ENCODE measurements around the gene CNPY1.

CNPY1 gene

DNA sequence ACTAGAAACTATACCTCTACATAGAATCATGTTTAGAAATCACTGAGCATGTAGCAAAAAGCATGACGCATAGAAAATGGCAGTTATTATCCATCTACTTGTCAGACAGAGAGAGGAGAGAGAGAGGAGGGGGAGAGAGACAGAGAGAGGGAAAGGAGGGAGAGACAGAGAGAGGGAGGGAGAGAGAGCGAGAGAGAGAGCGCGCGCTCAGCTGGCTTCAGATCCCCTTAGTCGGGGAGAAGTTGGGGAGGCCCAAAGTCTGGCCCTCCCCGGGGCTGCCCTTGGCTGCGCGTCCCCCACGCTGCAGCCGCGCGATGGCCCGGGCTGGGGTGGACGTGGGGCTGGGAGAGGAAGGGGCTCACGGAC lies 37.0 kb downstream of the CNPY1 start:
- no peak for DNase-seq

DNA sequence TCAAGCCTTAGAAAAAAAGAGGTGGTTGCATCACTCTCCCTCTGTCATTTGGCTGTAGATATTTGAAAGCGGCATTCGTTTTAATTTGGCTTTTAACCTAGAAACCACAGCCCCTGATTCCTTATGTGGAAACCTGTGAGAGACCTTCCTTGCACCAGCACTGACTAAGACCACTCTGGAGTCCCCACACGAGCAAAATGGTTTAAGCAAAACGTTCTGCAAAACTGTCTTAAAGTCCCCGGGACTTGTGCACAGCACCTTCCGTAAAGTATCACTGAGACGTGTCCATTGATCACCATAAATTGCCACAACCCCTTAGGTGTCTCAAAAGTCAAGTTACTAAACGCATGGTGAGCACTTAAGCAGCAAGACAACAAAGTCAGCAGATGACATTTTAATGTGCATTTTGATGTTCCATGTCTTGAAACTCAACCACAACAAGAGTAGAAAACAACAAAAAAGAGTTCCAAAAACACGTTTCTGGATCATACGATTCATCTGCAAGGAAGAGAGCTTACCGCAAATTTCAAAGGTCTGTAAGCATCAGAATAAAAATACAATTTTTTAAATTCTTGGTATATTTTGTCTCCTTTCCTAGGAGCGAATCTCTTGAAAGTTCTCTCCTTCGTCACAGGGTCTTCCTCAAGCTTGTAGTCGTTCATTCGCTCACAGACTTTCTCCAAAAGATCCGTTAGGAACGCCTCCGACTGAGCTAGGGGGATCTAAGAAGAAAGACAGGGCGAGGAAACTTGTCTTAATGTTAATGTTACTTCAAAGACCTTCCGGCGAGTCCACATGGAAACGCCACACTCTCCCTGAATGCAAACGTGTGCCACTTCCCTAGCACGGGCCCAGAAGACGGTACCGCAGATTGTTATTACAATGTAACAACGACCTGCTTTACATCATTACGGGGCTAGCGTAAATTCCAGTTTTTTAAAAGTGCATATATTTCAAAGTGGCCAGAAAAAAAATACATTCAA lies 37.7 kb downstream of the CNPY1 start:
- no peak for DNase-seq

DNA sequence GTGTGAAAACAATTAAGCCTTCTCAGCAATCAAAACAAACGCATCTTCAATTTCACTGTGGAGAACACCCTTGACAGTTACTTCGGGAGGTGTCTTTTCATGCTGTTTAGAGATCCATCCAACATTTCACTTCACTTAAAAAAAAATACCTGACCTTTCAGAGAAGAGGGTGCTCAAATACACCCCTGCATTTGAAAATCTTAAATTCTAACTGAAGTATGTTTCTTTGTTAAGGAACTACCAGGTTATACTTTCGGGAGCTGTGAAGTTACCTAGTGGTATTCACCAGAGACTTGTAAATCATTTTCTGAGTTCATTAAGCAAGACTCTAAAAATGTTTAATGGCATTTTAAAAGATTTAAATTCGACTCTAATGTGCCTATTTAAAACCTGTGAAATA lies 38.8 kb downstream of the CNPY1 start:
- no peak for DNase-seq

DNA sequence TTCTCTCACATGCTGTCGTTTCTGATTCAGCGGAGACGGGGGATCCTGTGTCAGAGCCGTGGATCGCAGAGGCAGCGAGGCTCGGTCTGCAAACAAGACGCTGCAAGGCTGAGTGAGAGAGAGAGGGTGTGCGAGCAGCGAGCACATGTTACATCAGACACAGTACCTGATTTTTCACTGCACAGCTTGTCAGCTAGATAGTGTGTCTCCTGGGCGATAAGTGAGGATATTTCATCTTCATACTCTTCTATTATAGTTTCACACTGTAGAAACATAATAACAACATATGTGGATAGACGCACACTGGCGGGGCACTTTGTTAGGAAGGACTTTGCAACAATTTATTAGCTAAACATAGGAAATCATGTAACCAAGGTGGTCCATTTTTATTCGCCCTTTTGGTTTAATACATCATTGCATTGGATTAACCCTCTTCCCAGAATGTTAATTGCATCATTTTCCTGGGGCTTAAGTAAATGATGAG lies 39.5 kb downstream of the CNPY1 start:
- DNase-seq, result no peak

DNA sequence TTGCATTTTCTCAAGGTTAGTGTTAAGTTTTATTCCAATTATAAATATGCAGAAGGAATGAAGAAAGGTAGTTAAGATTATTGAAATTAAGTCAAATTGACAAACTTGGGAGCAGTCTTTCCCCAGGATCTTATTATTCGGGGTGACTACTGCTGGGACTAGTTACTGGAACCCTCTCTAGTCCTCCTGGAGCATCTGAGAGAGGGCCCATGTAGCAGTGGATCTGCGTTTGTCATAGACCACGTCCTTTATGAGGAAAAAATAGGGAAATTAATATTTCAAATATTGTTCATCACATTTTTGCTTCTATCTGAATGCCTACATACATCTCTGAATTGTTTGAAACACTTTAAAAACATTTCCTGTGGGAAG lies 41.0 kb downstream of the CNPY1 start:
- DNase-seq, result no peak

DNA sequence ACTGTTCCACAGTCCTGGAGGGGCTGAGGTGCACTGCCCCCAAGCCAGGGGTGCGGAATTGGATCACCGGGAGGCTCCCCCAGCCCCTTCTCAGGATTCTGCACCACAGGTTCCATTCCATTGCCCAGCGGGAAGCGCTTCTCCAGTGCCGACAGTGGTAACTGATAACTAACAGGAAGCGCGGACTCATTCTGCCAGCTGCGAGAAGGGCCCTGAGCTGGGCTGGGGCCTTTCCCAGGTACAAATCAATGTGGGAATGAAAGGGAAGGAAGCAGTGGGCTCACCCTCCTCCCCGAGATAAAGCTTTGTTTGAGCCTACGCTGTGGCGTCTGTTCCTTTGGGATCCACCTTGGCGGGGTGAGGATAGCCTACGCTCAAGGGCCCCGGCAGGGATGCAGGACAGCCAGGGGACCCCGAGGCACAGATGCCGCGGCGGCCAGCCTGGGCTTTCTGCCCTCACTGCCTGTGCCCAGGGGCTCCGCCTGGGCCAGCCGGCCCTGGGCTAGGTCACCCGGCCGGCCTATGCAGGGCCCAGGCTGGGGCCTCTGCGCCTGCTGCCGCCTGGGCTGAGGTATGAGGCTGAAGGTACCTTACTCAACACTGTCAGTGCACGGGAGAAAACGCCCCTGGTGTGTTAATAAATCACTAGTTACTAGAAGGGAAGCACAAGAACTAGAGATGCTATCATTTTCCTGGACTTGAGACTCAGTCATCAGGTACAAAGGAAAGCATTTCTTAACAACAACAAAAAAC lies 49.0 kb downstream of the CNPY1 start:
- DNase-seq, result no peak

DNA sequence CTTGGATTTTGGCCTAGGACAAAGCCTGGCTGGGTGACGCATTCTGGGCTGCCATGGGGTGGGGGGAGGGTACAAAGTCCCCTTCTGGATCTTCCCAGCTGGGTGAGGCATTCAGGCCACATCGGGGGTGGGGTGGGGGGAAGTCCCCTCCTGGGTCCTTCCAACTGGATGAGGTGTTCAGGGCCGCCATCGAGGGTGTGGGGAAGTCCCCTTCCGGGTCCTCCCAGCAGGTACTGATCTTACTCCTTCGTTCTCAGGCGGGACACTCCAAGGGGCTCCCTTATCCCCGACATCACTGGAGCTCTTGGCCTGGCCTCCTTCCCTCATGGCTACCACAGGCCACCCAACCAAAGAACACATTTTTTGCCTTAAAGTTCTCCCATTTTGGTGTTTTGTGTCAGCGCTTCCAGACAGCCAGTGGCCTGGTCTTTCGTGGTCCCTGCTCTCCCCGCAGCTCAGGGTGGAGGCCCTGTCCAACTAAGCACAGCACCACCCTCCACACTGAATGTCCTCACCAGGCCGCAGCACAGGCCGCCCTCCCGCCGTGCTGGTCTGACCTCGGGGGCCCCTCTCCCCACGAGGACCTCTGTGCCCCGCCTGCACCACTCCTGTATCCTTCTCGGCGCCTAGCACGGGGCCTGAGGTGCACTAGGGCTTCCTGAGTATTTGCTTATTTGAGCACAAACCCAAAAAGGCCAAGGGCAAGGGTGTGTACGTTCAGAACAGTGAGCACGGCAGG lies 49.9 kb downstream of the CNPY1 start:
- DNase-seq, result no peak

DNA sequence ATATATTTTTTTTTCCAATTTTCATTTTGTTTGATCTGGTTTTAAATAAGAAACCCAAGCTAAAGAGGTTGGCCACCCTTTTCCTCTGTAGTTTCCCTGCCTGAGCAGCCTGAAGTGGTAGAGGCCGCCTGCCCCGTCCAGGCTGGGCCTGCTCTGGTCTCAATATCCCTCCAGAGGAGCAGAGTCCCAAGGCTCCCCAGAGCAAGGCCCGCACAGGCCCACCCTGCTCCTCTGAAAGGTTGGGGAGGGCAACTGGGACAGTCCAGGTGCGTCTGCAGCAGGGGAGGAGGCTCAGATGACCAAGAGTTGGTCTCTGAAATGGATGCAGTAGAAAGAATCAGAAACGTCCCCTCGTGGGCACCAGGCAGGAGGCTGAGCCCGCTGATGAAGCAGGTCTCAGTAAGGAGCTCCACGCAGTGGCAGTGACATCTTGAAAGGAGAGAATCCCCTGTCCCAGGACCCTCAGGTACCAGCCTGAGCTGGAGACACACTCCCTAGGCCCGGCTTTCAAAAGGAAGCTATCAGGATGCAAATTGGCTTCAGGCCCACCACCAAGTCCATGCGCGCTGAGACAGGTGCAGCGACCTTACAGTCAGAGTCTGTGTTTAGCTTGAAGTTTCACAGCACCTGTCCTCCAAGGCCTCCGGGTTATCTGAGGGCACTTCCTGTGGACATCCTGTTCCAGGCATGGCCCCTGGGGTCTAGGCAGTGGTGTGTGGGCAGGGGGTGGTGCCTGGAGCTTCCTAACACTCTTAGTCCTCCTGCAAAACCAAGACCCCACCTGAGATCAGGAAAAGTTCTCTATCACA lies 50.7 kb downstream of the CNPY1 start:
- no peak for DNase-seq

DNA sequence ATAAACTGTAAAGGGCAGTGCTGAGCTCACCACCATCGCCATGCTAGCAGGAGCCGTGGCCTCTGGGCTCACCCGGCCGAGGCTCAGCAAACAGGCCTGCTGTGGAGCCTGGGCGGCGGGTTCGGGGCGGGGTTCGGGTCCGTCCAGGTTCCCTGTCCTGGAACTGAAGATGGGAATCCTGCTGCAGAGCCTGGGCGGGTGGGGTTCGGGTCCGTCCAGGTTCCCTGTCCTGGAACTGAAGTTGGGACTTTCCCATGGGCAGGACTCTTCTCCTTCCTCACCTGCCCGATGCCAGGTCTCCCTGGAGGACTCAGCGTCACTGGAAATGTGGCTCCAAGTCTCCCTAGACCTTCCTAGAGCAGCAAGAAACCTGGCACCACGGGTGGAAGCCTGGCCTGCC lies 51.8 kb downstream of the CNPY1 start:
- no peak for DNase-seq

DNA sequence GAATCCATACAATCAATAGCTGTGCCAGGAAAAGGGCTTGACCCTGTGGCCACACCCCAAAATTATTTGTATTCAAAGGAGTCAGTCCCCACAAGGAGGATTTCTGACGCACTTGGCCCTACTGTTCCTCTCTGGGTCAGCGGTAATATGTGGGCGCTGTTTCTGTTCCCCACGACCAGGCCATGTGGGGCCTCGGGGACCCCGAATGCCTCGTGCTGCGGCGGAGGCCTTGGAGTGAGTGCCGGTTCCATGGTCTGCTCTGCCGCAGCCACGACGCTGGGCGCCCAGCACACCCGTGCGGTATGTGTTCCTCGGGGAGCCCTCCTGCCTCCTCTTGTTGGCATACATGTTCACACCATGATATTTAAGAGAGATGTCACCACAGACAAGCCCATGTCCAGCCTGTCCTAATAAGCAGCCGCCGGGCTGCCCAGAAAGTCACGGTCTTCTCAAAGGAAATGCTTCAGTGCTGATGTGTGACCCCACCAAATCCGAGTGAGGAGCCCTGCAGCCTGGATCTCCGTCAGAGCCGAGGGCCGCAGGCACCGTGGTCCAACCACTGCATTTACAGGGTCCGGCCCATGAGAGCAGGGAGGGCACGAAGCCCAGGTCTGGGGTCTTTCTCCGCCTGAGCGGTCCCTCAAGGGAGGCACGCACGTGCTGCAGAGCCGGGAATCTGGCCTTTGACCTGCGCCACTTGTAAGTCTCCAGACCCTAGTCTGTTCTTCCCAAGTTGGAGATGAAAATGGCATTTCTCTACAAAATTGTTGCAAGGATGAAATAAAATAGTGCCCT lies 52.4 kb downstream of the CNPY1 start:
- DNase-seq, result no peak

DNA sequence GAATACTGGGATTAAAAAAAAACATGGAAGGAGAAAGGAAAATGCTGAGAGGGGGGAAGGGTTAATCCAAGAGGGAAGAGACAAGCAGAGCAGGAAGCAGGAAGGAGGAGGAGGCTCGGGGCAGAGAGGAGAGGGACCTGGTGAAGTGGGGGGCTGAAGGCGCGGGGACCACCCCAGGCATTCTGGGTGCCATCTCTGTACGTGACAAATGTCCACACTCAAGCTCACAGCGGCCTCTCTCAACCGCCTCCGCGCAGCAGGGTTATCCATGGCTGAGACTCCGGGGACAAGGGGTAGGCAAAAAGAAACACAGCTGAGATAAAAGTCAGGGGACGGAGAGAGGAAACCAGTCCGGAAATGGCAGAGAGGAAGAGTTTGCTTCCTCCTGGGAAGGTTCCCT lies 54.5 kb downstream of the CNPY1 start:
- no peak for DNase-seq

DNA sequence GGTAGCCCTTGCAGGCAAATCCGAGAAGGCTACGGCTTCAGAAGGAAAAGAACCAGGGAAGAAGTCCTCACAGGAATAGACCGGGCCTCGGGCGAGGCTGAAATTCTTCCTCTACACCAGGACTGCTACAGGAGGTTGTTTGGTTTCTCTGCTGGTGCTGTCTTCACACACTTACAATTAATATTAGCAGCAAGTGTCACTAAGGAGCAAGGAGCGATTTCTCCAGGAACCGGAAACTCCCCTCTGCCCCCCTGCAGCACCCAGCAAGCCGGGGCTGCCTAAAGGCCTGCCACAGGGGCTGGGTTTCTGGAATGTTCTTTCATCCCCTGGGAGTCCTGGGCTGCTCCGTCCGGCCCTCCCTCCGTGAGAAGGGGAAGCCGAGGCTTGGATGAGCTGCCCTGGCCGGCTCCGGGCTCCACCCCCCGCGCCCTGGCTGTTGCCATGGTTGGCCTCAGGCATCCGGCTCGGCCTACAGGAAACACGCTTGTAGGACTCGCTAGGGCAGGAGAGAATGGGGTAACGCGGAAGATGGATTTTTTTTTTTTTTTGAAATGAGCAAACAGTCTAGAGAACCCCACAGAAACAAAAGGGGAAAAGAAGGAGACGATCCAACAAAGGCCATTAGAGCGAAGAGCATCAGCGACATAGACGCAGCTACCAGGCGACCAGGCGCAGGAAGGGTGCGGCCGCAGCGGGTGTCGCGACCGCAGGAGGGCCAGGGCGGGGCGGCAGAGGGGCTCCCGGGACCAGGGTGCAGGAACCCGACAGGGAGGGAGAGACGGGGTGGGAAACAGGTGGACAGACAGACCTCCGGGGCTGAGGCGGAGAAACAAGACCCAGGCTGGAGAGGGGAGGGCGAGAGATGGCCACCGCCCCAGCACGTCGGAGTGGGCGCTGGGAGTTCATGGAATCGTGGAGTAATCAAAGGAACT lies 55.4 kb downstream of the CNPY1 start:
- no peak for DNase-seq

DNA sequence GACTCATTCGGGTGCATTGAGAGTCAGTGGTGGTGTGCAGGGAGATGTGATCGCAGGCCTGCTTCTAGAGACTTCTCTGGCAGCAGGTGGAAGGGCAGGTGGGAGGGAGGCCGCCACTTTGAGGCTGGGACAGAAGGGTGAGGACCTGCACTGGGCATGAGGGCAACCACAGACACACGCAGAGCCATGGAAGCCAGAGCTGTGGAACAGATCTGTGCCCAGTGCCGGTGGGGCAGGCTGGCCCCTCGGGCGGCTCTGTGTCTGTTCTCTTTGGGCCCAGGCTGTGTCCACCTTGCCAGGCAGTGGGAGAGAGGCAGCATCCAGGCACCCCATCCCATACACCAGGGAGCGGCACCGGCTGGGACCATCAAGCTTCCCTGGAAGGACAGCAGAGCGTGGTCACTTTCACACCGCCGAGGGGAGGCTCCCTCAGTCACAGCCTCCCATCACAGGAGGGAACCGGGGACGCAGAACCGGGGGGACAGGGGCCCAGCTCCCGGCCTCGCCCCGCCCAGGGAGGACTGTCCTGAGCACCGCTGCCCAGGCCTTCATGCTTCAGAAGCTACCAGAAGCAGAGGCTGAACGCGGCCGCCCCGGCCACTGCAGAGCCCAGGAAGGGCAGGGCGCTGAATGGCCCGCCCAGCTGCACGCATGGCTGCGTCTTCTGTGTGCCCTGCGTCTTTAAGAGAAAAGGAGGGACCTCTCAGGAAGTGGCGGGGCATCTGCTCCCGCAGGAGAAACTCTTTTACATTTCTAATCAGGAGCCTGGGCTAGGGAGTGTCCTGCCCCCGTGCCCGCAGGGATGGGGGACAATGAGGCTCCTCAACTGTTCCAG lies 56.3 kb downstream of the CNPY1 start:
- DNase-seq, result no peak

DNA sequence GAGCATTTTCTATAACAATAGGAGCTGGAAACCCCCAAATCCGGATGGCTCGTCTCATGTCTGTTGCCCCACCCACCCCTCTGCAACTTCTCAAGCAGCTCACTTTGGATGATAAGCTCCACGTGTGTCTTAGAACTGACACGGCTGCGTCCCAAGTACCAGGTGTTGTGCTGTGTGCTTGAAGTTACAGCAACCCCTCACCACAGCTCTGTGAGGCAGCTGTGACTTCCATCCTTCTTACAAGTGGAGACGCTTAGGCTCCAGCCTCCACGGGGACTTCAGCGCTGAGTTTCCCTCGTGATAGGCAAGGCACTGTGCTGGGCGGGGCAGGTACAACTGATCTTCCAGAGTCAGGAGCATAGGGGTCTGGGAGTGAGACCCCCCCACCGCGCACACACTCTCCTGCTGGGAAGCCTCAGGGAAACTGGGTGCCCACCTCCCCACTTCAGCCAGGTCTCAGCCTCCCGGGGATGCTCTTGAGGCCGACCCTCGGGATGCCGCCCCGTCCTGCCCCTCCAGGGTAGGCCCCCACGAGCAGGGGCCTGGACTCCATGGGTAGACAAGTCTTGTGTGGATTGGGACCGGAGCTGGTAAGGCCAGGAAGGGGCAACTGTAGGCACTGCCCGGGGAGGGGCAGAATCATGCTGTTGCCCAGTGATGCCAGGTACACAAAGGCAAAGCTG lies 57.1 kb downstream of the CNPY1 start:
- no peak for DNase-seq

DNA sequence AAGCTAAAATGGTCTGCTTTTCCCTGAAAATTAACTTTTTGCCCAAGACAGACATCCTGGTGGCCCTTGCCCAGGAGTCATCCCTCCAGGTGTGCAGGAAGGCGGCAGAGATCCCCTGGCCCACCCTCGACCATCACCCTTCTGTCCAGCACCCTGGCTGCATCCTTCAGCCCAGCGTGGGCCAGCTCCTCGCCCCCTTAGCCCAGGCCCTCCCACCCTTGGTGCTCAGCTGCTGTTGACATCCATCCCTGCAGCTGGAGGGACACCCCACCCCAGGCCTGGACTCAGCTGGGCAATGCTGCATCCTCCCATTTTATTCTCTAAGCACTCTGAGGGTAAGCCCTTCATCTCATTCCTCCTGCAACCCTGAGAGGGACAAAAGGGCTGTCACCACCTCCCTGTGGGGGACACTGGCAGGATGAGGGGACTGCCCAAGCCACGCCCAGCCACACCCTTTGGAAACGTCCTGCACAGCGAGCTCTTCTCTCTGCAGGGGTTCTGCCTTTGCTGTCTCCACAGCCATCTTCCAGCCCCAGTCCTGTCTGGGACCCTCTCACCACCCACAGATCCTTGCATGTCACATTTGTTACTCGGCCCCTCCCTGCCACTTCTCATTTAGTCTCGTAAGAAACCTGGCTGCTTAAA lies 57.8 kb downstream of the CNPY1 start:
- DNase-seq, result no peak

DNA sequence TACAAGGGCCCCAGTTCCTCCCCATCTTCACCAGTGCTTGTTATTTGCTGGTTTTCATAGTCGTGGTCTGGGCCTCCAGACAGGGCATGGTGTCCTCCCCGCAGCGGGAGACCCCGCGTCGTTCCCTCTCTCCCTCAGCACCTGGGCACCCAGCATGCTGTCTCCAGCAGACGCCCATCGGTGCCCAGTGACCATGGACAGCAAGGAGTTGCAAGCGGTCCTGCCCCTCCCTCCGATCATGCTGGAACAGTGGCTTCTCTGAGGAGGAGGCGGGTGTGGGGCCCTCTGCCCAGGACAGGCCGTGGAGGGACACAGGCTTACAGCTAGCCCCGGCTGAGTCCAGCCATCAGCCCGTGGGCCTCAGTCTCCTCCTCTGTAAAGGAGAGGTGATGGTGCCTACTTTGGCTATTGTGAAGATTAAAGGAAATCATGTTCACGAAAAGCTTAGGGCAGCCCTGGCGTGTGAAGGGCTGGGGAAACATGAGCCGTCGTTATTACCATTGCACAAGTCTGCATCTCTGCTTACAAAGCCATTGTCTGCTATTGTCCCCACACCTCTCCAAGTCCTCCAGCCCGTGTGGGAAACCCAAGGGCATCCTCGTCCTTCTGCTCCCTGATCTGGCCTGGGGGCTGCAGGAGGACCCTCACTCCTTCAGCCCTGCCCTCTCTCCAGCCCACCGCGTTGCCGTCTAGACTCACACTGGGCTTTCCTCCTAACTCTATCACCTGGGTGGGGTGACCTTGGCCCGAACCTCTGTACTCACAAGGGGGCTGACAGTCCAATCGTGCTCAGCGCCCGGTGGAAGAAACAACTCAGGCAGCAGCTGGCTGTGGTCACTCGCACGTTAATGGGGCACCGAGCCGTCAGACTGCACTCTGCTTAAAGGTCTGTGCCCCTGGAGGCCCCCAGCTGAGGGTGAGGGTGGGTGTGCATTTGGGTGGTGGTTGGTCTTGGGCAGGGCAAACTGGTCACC lies 58.6 kb downstream of the CNPY1 start:
- DNase-seq, result no peak
